ENCODE data around the gene EHMT1.

The EHMT1 gene

GRCh38 chr9:137760426-137760825, 141.6 kb downstream of the EHMT1 start:
- TF ChIP-seq CTCF (IDR thresholded peaks at IDR 0.05; ENCODE audit: low read depth, low read length) = no peak
- DNase-seq (ENCODE audit: extremely low read depth, low read depth) = peak; percentile 14

- TF ChIP-seq CTCF (IDR thresholded peaks at IDR 0.05; ENCODE audit: low read depth, low read length) = no peak
- DNase-seq (ENCODE audit: extremely low read depth, low read depth) = no peak
Observed at GRCh38 chr9:137761032-137761431, 142.2 kb downstream of the EHMT1 start.

GRCh38 chr9:137761793-137762192, 143.0 kb downstream of the EHMT1 start:
- TF ChIP-seq CTCF (IDR thresholded peaks at IDR 0.05; ENCODE audit: low read depth, low read length) = no peak
- no peak for DNase-seq (ENCODE audit: extremely low read depth, low read depth)

- DNase-seq (ENCODE audit: extremely low read depth, low read depth) = no peak
Observed at GRCh38 chr9:137762414-137763061, 143.7 kb downstream of the EHMT1 start.

GRCh38 chr9:137763271-137763955, 144.6 kb downstream of the EHMT1 start:
- no peak for TF ChIP-seq CTCF (IDR thresholded peaks at IDR 0.05; ENCODE audit: low read depth, low read length)
- DNase-seq (ENCODE audit: extremely low read depth, low read depth) = no peak

More at GRCh38 chr9:137762414-137763061, 143.7 kb downstream of the EHMT1 start:
- TF ChIP-seq CTCF (IDR thresholded peaks at IDR 0.05; ENCODE audit: low read depth, low read length) = no peak

GRCh38 chr9:137764171-137764671, 145.4 kb downstream of the EHMT1 start:
- no peak for DNase-seq (ENCODE audit: extremely low read depth, low read depth)
- no peak for TF ChIP-seq CTCF (IDR thresholded peaks at IDR 0.05; ENCODE audit: low read depth, low read length)

GRCh38 chr9:137764981-137765380, 146.2 kb downstream of the EHMT1 start:
- no peak for TF ChIP-seq CTCF (IDR thresholded peaks at IDR 0.05; ENCODE audit: low read depth, low read length)
- DNase-seq (ENCODE audit: extremely low read depth, low read depth) = no peak
